Gastrocnemius medialis (tissue), 4 donors: ENCODE data around the gene UTF1. TPM values are rescaled to one million over a fixed set of nuclear protein-coding genes. Genes with fewer than 3 reads are reported as not detected.

Source experiments
- ATAC-seq, 2 donors: fragments of 150-250 bp; one replicate each; pipeline ENCODE4 v1.9.1; 2016
- DNase-seq, 2 donors: peaks; one replicate each; pipeline ENCODE4 v3.0.0-alpha.2; 2019
- H3K27ac ChIP-seq, 4 donors: fragments of 200-600 bp; sonication (generic); 1 replicate in 1 of 4; 2 replicates in 3 of 4; pipeline ENCODE4 v1.5.1; 2016 to 2018; ENCODE audit warnings: mild to moderate bottlenecking in 2 of 4, moderate library complexity in 1 of 4
- H3K27me3 ChIP-seq, 3 donors: fragments of 200-600 bp; sonication (generic) in 2 of 3; 1 replicate in 1 of 3; 2 replicates in 2 of 3; pipeline versions ENCODE4 v1.5.1 to v1.6.0; 2016 to 2019; ENCODE audit warnings: mild to moderate bottlenecking in 1 of 3, moderate library complexity in 1 of 3
- H3K36me3 ChIP-seq, 2 donors: fragments of 200-600 bp; sonication (generic) in 1 of 2; one replicate each; pipeline ENCODE4 v1.5.1; 2017 to 2018
- H3K4me1 ChIP-seq, 2 donors: fragments of 200-600 bp; sonication (generic) in 1 of 2; one replicate each; pipeline ENCODE4 v1.5.1; 2016 to 2017; ENCODE audit warnings: mild to moderate bottlenecking in 2 of 2
- H3K4me3 ChIP-seq, 4 donors: fragments of 200-600 bp; sonication (generic) in 3 of 4; 1 replicate in 1 of 4; 2 replicates in 3 of 4; pipeline ENCODE4 v1.5.1; 2016 to 2019; ENCODE audit warnings: mild to moderate bottlenecking in 2 of 4
- H3K9me3 ChIP-seq, 3 donors: fragments of 200-600 bp; sonication (generic) in 2 of 3; 1 replicate in 1 of 3; 2 replicates in 2 of 3; pipeline ENCODE4 v1.5.1; 2016 to 2019
- POLR2A ChIP-seq, 2 donors: fragments of 450-650 bp; IDR thresholded peaks; one replicate each; pipeline ENCODE4 v1.6.1; 2017; ENCODE audit warnings: antibody characterized with exemption in 2 of 2, mild to moderate bottlenecking in 2 of 2, moderate library complexity in 2 of 2
- in situ Hi-C, 4 donors: fragments of 200-750 bp; cut with MboI; loops; one replicate each; pipeline versions ENCODE4 v1.15.0 to v1.8.0; 2017; ENCODE audit warnings: low sequenced_read_pairs in 4 of 4
- intact Hi-C: fragments of 100-400 bp; cut with DNase I; formaldehyde crosslinking; loops from one replicate; pipeline ENCODE4 v1.15.1; 2023; ENCODE audit warnings: low total_unique reads
- total RNA-seq, 4 donors: library from RNA; depleted of rRNA; stranded (reverse); fragments of >200 nt; gene quantifications; one replicate each; pipeline versions ENCODE4 v1.1.0 to v1.2.3, GENCODE V29; 2016
- TF ChIP-seq, protein P1 (sequence below), 5 experiments: fragments of 450-650 bp in 3 of 5; fragments of 200-600 bp in 2 of 5; sonication (generic) in 2 of 5; IDR thresholded peaks in 4 of 5; conservative IDR thresholded peaks in 1 of 5; 1 replicate in 4 of 5; 2 replicates in 1 of 5; pipeline ENCODE4 v1.5.1; 2016 to 2019; ENCODE audit warnings: antibody characterized with exemption in 5 of 5, mild to moderate bottlenecking in 3 of 5, moderate library complexity in 3 of 5

The UTF1 gene
- total RNA-seq, 4 donors from 2014 or later = not detected

DNA sequence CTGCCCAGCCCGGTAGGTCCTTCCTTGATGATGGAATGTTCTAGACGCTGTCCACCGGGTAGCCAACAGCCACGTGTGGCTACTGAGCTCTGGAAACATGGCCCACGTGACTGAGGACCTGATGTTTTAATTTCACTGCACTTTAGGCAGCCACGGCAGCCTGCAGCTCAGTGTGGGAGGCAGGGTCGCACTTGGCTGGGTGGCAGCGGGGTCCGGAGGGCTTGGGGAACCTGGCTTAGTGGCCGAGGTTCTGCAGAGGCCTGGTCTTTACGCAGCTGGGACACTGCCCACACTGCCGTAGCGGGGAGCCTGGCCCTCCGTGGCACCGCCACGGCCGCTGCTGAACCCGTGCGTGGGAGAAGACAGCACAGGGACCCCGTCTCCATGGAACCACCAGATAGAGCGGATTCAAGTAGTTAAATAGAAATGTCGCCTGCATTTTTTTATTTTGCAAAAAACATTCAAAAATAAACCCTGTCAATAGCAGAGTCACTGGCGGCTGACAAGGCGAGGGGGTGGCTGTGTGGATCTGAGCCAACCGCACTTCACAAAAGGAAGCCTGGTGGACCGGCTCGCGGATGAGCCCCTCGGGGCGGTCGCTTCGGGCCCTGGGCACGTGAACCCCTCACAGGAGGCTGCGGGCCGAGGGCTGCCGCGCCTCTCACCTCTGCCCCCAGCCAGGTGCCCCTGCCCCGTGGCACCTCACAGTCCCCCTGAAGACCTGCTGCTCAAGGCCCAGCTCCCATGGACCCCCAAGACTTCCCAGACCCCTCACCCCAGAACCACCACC, 25.6 kb upstream of the UTF1 start:
- H3K4me1 ChIP-seq = no peaks in the 10 kb centered on the region
- intact Hi-C loops = no loop called here
- DNase-seq = no peak
- no peak for ATAC-seq
- TF ChIP-seq POLR2A (IDR thresholded peaks at IDR 0.05) = no peak
- TF ChIP-seq, protein P1, sequence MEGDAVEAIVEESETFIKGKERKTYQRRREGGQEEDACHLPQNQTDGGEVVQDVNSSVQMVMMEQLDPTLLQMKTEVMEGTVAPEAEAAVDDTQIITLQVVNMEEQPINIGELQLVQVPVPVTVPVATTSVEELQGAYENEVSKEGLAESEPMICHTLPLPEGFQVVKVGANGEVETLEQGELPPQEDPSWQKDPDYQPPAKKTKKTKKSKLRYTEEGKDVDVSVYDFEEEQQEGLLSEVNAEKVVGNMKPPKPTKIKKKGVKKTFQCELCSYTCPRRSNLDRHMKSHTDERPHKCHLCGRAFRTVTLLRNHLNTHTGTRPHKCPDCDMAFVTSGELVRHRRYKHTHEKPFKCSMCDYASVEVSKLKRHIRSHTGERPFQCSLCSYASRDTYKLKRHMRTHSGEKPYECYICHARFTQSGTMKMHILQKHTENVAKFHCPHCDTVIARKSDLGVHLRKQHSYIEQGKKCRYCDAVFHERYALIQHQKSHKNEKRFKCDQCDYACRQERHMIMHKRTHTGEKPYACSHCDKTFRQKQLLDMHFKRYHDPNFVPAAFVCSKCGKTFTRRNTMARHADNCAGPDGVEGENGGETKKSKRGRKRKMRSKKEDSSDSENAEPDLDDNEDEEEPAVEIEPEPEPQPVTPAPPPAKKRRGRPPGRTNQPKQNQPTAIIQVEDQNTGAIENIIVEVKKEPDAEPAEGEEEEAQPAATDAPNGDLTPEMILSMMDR (IDR thresholded peaks at IDR 0.05 in 4 of 5, conservative IDR thresholded peaks at IDR 0.05 in 1 of 5) = no peak
- peaks cover 0 to 5% (median 3%) of the 10 kb centered on the region in 3 donors for H3K27me3 ChIP-seq
- no peak overlapping the region for H3K4me3 ChIP-seq
- H3K9me3 ChIP-seq = no peaks in the 10 kb centered on the region
- no peak overlapping the region for H3K27ac ChIP-seq
- in situ Hi-C loops = no loop called here
- no peaks in the 10 kb centered on the region for H3K36me3 ChIP-seq

DNA sequence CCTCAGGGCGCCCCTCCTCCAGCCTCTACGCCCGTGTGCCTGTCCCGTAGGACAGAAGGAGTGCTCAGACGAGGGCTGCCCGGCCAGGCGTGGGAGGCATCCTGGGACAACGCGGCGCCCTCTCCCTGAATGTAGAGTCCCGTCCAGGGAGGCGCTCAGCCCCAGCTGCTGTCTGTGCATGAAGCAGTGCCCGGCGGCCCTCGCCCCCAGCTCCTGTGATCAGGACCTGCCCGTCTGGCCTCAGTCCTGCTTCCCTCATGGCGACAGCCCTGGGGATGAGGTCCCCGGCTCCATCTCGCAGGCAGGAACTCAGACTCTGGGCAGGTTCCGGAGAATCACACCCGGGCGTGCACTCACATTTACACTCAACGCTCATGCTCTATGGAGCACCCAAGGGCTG, 24.9 kb upstream of the UTF1 start:
- Histone ChIP-seq H3K4me3 (no peak overlapping the region), H3K27me3 (peaks cover 0 to 3% (median 1%) of the 10 kb centered on the region in 3 donors), H3K27ac (no peak overlapping the region), H3K9me3 (no peaks in the 10 kb centered on the region), H3K36me3 (no peaks in the 10 kb centered on the region), H3K4me1 (no peaks in the 10 kb centered on the region)
- no peak for DNase-seq
- TF ChIP-seq, protein P1 (IDR thresholded peaks at IDR 0.05 in 4 of 5, conservative IDR thresholded peaks at IDR 0.05 in 1 of 5) = no peak
- no peak for TF ChIP-seq POLR2A (IDR thresholded peaks at IDR 0.05)
- no peak for ATAC-seq
- intact Hi-C loops = no loop called here
- in situ Hi-C loops = no loop called here

- in situ Hi-C loops (no loop called here), intact Hi-C loops (no loop called here)
- no peak overlapping the region for H3K27ac ChIP-seq
- no peaks in the 10 kb centered on the region for H3K9me3 ChIP-seq
- no peak for ATAC-seq
- no peaks in the 10 kb centered on the region for H3K4me1 ChIP-seq
- peaks cover 0 to 3% (median 0%) of the 10 kb centered on the region in 3 donors for H3K27me3 ChIP-seq
- TF ChIP-seq, protein P1 (IDR thresholded peaks at IDR 0.05 in 4 of 5, conservative IDR thresholded peaks at IDR 0.05 in 1 of 5) = no peak
- TF ChIP-seq POLR2A (IDR thresholded peaks at IDR 0.05) = no peak
- no peak for DNase-seq
- no peaks in the 10 kb centered on the region for H3K36me3 ChIP-seq
- H3K4me3 ChIP-seq = no peak overlapping the region
Measured at GRCh38 chr10:133206356-133207040, 23.5 kb upstream of the UTF1 start.

DNA sequence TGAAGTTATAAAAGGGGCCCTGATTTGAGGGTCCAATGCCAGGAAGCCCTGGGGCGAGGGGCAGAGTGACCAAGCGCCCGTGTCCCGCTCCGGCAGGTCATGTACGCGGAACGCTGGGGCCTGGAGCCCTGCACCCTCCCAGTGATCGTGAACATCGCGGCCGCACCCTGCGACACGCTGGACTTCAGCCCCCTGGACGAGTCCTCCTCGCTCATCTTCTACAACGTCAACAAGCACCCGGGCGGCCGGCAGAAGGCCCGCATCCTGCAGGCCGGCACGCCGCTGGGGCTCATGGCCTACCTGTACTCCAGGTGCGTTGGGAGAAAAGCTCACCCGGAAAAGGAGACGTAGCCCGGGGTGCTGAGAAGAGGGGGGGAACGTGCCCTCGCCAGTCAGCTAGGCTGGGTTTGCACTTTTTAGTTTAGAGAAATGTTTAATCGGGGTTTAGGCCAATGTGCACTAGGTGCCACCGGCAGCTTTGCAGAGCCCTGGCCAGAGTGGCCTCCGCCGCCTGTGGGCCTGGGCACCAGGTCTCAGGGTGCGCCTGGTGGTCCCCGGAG, 22.9 kb upstream of the UTF1 start:
- Histone ChIP-seq H3K4me1 (no peaks in the 10 kb centered on the region), H3K36me3 (no peaks in the 10 kb centered on the region), H3K27ac (no peak overlapping the region), H3K4me3 (no peak overlapping the region), H3K27me3 (peaks cover 0 to 3% (median 0%) of the 10 kb centered on the region in 3 donors), H3K9me3 (no peaks in the 10 kb centered on the region)
- DNase-seq (no peak), ATAC-seq (no peak)
- intact Hi-C loops = no loop called here
- in situ Hi-C loops = no loop called here
- TF ChIP-seq, protein P1 (IDR thresholded peaks at IDR 0.05 in 4 of 5, conservative IDR thresholded peaks at IDR 0.05 in 1 of 5) = no peak
- no peak for TF ChIP-seq POLR2A (IDR thresholded peaks at IDR 0.05)
